Neural cell (in vitro differentiated cells): ENCODE measurements around the gene ATXN7L3. TPM values are rescaled to one million over a fixed set of nuclear protein-coding genes. Genes with fewer than 3 reads are reported as not detected.

Experiments used
- H2AFZ ChIP-seq: fragments of 200-600, 300-800 bp; sonication (generic), shearing (Covaris generic); 2 replicates; pipeline ENCODE4 v1.6.0; 2014; ENCODE audit warnings: low read depth, mild to moderate bottlenecking, antibody characterized with exemption, low read length, moderate library complexity
- H3F3A ChIP-seq: fragments of 200-600 bp; shearing (Covaris generic); 2 replicates; pipeline ENCODE4 v1.6.1; 2016; ENCODE audit warnings: mild to moderate bottlenecking, moderate library complexity, mixed read lengths, antibody characterized with exemption, low read length; ENCODE audit not compliant: insufficient read depth, poor library complexity, severe bottlenecking
- H3K27ac ChIP-seq: fragments of 200-600, 300-800 bp; sonication (generic), shearing (Covaris generic); 2 replicates; pipeline ENCODE4 v1.5.1; 2014; ENCODE audit warnings: mild to moderate bottlenecking, low read length, moderate library complexity
- H3K27me3 ChIP-seq: fragments of 300-800, 200-600 bp; sonication (generic), shearing (Covaris generic); 2 replicates; pipeline ENCODE4 v1.6.0; 2014; ENCODE audit warnings: mild to moderate bottlenecking, low read depth, low read length, moderate library complexity; ENCODE audit not compliant: insufficient read depth
- H3K36me3 ChIP-seq: fragments of 300-800, 200-600 bp; sonication (generic), shearing (Covaris generic); 2 replicates; pipeline ENCODE4 v1.5.1; 2014; ENCODE audit warnings: mild to moderate bottlenecking, antibody characterized with exemption, low read length, moderate library complexity; ENCODE audit not compliant: insufficient read depth
- H3K4me2 ChIP-seq: fragments of 300-800, 200-600 bp; sonication (generic), shearing (Covaris generic); 2 replicates; pipeline ENCODE4 v1.6.0; 2014; ENCODE audit warnings: mild to moderate bottlenecking, low read length
- H3K4me3 ChIP-seq: fragments of 300-800, 200-600 bp; sonication (generic), shearing (Covaris generic); 2 replicates; pipeline ENCODE4 v1.5.1; 2014; ENCODE audit warnings: mild to moderate bottlenecking, low read length, moderate library complexity
- H3K79me2 ChIP-seq: fragments of 200-600 bp; shearing (Covaris generic); replicated peaks from 2 replicates; pipeline ENCODE4 v1.6.0; 2014; ENCODE audit warnings: mild to moderate bottlenecking, low read length, moderate library complexity; ENCODE audit not compliant: insufficient read depth
- H3K9ac ChIP-seq: fragments of 300-800, 200-600 bp; sonication (generic), shearing (Covaris generic); 2 replicates; pipeline ENCODE4 v1.6.1; 2016; ENCODE audit warnings: mild to moderate bottlenecking, low read length, mixed read lengths
- H3K9me2 ChIP-seq: fragments of 200-600 bp; shearing (Covaris generic); 2 replicates; pipeline ENCODE4 v1.6.1; 2016; ENCODE audit warnings: mild to moderate bottlenecking, low read length, mixed read lengths; ENCODE audit not compliant: insufficient read depth
- H3K9me3 ChIP-seq: fragments of 200-600, 300-800 bp; sonication (generic), shearing (Covaris generic); 2 replicates; pipeline ENCODE4 v1.6.1; 2016; ENCODE audit warnings: mild to moderate bottlenecking, mixed run types, low read length, moderate library complexity, mixed read lengths
- H4K20me1 ChIP-seq: fragments of 200-600 bp; shearing (Covaris generic); 2 replicates; pipeline ENCODE4 v1.6.1; 2016; ENCODE audit warnings: mild to moderate bottlenecking, mixed run types; ENCODE audit not compliant: insufficient read depth
- EP300 ChIP-seq: fragments of 450-650 bp; conservative IDR thresholded peaks from 2 replicates; pipeline ENCODE4 v1.6.1; 2014; ENCODE audit warnings: antibody characterized with exemption, mild to moderate bottlenecking, moderate library complexity; ENCODE audit not compliant: poor library complexity, severe bottlenecking
- EZH2 ChIP-seq: fragments of 200-600, 300-800 bp; shearing (Covaris generic), sonication (generic); IDR thresholded peaks from 2 replicates; pipeline ENCODE4 v1.6.1; 2014; ENCODE audit warnings: antibody characterized with exemption, low read length, borderline replicate concordance, mild to moderate bottlenecking; ENCODE audit not compliant: insufficient read depth, poor library complexity, severe bottlenecking
- MXI1 ChIP-seq: fragments of 450-650 bp; conservative IDR thresholded peaks from 2 replicates; pipeline ENCODE4 v1.6.1; 2014; ENCODE audit warnings: antibody characterized with exemption, mild to moderate bottlenecking; ENCODE audit not compliant: poor library complexity, severe bottlenecking
- POLR2AphosphoS5 ChIP-seq: IDR thresholded peaks from 2 replicates; pipeline ENCODE4 v1.6.1; 2012
- RAD21 ChIP-seq: fragments of 450-650 bp; conservative IDR thresholded peaks from 2 replicates; pipeline ENCODE4 v1.6.1; 2014; ENCODE audit warnings: antibody characterized with exemption, mild to moderate bottlenecking, moderate library complexity
- SMC3 ChIP-seq: fragments of 450-650 bp; conservative IDR thresholded peaks from 2 replicates; pipeline ENCODE4 v1.6.1; 2014; ENCODE audit warnings: antibody characterized with exemption, mild to moderate bottlenecking, moderate library complexity; ENCODE audit not compliant: poor library complexity
- TAF1 ChIP-seq: IDR thresholded peaks from 2 replicates; pipeline ENCODE4 v1.6.1; 2012; ENCODE audit warnings: low read depth
- polyA plus RNA-seq: library from polyadenylated mRNA; depleted of rRNA; stranded (reverse); fragments of >200 nt; gene quantifications from 2 replicates; pipeline ENCODE4 v1.2.3, GENCODE V29; 2014
- TF ChIP-seq, protein P1 (sequence below): IDR thresholded peaks from 2 replicates; pipeline ENCODE4 v1.6.1; 2012; ENCODE audit warnings: borderline replicate concordance
- TF ChIP-seq, protein P2 (sequence below): fragments of 450-650 bp; IDR thresholded peaks from 2 replicates; pipeline ENCODE4 v1.5.1; 2014; ENCODE audit warnings: antibody characterized with exemption, mild to moderate bottlenecking, moderate library complexity; ENCODE audit not compliant: poor library complexity, severe bottlenecking

ATXN7L3 gene
- polyA plus RNA-seq, 1 donor from 2014 or later = 97.2 TPM

DNA sequence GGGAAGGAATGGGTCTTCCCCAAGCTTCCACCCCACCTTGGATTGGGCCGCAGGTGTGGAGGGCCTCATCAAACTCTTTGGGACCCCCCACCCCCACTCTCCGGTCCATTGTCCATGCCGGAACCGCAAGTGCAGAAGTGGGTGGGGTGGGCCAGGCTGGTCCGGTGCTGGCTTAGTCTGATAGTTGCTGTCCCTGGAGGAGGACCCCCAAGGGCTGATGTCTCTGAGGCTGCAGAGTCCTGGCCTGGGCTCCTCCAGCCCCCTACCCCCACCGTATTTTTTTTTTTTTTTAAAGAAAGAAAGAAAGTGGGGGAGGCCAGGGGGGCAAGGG lies 7.1 kb upstream of the ATXN7L3 start:
- Histone ChIP-seq H3F3A (no peaks in the 10 kb centered on the region), H3K27me3 (no peaks in the 10 kb centered on the region), H4K20me1 (no peaks in the 10 kb centered on the region), H3K27ac (no peak overlapping the region), H3K9me2 (no peaks in the 10 kb centered on the region), H3K79me2 (no peaks in the 10 kb centered on the region), H3K9ac (no peak overlapping the region), H3K4me3 (no peak overlapping the region), H2AFZ (no peak overlapping the region), H3K9me3 (no peaks in the 10 kb centered on the region), H3K36me3 (no peaks in the 10 kb centered on the region), H3K4me2 (no peak overlapping the region)
- TF ChIP-seq RAD21 (no peak), EZH2 (no peak), POLR2AphosphoS5 (no peak), EP300 (no peak), TAF1 (no peak), MXI1 (no peak), SMC3 (no peak)
- TF ChIP-seq, protein P1, sequence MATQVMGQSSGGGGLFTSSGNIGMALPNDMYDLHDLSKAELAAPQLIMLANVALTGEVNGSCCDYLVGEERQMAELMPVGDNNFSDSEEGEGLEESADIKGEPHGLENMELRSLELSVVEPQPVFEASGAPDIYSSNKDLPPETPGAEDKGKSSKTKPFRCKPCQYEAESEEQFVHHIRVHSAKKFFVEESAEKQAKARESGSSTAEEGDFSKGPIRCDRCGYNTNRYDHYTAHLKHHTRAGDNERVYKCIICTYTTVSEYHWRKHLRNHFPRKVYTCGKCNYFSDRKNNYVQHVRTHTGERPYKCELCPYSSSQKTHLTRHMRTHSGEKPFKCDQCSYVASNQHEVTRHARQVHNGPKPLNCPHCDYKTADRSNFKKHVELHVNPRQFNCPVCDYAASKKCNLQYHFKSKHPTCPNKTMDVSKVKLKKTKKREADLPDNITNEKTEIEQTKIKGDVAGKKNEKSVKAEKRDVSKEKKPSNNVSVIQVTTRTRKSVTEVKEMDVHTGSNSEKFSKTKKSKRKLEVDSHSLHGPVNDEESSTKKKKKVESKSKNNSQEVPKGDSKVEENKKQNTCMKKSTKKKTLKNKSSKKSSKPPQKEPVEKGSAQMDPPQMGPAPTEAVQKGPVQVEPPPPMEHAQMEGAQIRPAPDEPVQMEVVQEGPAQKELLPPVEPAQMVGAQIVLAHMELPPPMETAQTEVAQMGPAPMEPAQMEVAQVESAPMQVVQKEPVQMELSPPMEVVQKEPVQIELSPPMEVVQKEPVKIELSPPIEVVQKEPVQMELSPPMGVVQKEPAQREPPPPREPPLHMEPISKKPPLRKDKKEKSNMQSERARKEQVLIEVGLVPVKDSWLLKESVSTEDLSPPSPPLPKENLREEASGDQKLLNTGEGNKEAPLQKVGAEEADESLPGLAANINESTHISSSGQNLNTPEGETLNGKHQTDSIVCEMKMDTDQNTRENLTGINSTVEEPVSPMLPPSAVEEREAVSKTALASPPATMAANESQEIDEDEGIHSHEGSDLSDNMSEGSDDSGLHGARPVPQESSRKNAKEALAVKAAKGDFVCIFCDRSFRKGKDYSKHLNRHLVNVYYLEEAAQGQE = no peak
- TF ChIP-seq, protein P2, sequence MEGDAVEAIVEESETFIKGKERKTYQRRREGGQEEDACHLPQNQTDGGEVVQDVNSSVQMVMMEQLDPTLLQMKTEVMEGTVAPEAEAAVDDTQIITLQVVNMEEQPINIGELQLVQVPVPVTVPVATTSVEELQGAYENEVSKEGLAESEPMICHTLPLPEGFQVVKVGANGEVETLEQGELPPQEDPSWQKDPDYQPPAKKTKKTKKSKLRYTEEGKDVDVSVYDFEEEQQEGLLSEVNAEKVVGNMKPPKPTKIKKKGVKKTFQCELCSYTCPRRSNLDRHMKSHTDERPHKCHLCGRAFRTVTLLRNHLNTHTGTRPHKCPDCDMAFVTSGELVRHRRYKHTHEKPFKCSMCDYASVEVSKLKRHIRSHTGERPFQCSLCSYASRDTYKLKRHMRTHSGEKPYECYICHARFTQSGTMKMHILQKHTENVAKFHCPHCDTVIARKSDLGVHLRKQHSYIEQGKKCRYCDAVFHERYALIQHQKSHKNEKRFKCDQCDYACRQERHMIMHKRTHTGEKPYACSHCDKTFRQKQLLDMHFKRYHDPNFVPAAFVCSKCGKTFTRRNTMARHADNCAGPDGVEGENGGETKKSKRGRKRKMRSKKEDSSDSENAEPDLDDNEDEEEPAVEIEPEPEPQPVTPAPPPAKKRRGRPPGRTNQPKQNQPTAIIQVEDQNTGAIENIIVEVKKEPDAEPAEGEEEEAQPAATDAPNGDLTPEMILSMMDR = no peak

DNA sequence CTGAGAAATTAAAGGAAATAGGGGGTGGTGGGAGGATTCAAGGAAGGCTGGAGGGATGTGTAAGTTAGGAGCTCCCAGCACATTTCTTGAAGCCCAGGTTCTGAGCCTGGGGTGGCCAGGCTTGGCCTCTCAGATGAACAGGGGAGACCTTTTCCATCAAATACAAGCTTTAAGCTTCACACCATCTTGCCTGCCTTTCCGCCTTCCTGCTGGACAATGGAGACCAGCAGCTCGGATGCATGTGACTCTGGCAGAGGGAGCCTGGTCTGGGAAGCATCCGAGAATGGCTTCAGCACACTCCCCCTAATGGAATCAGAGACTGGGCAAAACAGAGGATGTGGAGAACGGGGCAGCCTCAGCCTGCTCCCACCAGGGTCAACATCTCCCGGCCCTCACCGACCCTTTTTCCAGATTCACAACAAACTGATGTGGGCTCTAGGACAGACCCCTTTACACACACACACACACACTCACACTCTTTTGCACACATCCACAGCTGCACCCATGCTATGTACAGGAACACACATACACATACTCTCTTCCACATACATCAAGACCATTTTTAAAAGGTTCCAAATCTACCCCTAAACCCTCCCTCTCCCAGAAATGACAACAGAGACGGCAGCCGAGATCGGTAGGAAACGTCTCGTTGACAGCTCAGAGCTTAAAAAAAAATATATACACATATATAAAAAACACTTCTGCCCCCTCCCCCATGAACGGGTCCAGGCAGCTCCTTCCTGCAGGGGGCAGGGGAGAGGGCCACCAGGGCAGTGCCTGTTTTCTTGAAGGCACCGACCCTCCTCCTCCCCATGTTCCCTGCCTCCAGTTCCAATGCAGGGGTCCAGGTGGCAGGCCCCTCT lies 6.5 kb upstream of the ATXN7L3 start:
- Histone ChIP-seq H4K20me1 (no peaks in the 10 kb centered on the region), H3K4me2 (no peak overlapping the region), H3K9me3 (no peaks in the 10 kb centered on the region), H3K27ac (no peak overlapping the region), H3K9ac (no peak overlapping the region), H3K79me2 (no peaks in the 10 kb centered on the region), H3K36me3 (no peaks in the 10 kb centered on the region), H2AFZ (no peak overlapping the region), H3K27me3 (no peaks in the 10 kb centered on the region), H3K4me3 (no peak overlapping the region), H3K9me2 (no peaks in the 10 kb centered on the region), H3F3A (no peaks in the 10 kb centered on the region)
- TF ChIP-seq TAF1 (no peak), POLR2AphosphoS5 (no peak), EZH2 (no peak), EP300 (no peak), RAD21 (no peak), MXI1 (no peak)
- TF ChIP-seq, protein P2 = no peak
- TF ChIP-seq, protein P1 = no peak
